SK-N-SH treated with all-trans-retinoic acid at 6 μM for 48 hours (cell line): Measurements from ENCODE around the gene BDNF.

Experiments used
- ATAC-seq: fragments of 200-7000 bp; cut with Tn5 transposase; 3 replicates; pipeline ENCODE4 v1.9.1; 2020; ENCODE audit warnings: mild to moderate bottlenecking, moderate library complexity
- BACH2 ChIP-seq: fragments of 250-450 bp; sonication (Bioruptor Pico); IDR thresholded peaks from 2 replicates; pipeline ENCODE4 v1.9.0; 2021; ENCODE audit warnings: mild to moderate bottlenecking, borderline replicate concordance
- CREB5 ChIP-seq: fragments of 250-450 bp; sonication (Bioruptor Pico); IDR thresholded peaks from 2 replicates; pipeline ENCODE4 v1.5.1; 2020; ENCODE audit warnings: low read depth, mild to moderate bottlenecking, moderate library complexity
- CSDC2 ChIP-seq: fragments of 250-450 bp; sonication (Bioruptor Pico); IDR thresholded peaks from 2 replicates; pipeline ENCODE4 v1.5.0; 2020; ENCODE audit warnings: mild to moderate bottlenecking, moderate library complexity
- ESRRG ChIP-seq: fragments of 250-450 bp; sonication (Bioruptor Pico); IDR thresholded peaks from 2 replicates; pipeline ENCODE4 v1.6.1; 2021; ENCODE audit warnings: mild to moderate bottlenecking
- GLIS3 ChIP-seq: fragments of 250-450 bp; sonication (Bioruptor Pico); IDR thresholded peaks from 2 replicates; pipeline ENCODE4 v1.5.0; 2020; ENCODE audit warnings: mild to moderate bottlenecking, moderate library complexity
- OSR1 ChIP-seq: fragments of 250-450 bp; sonication (Bioruptor Pico); IDR thresholded peaks from 2 replicates; pipeline ENCODE4 v1.8.0; 2022; ENCODE audit warnings: moderate library complexity, mild to moderate bottlenecking, inconsistent platforms
- PATZ1 ChIP-seq: fragments of 250-450 bp; sonication (Bioruptor Pico); IDR thresholded peaks from 2 replicates; pipeline ENCODE4 v1.8.0; 2020; ENCODE audit warnings: mild to moderate bottlenecking, moderate library complexity, borderline replicate concordance
- PPARA ChIP-seq: fragments of 250-450 bp; sonication (Bioruptor Pico); IDR thresholded peaks from 2 replicates; pipeline ENCODE4 v1.5.0; 2020; ENCODE audit warnings: mild to moderate bottlenecking, borderline replicate concordance
- RARB ChIP-seq: fragments of 250-450 bp; sonication (Bioruptor Pico); IDR thresholded peaks from 2 replicates; pipeline ENCODE4 v1.8.0; 2021; ENCODE audit warnings: mild to moderate bottlenecking, moderate library complexity
- SNAI2 ChIP-seq: fragments of 250-450 bp; sonication (Bioruptor Pico); IDR thresholded peaks from 2 replicates; pipeline ENCODE4 v1.5.0; 2020; ENCODE audit warnings: mild to moderate bottlenecking, moderate library complexity
- TCF4 ChIP-seq: fragments of 250-450 bp; sonication (Bioruptor Pico); IDR thresholded peaks from 2 replicates; pipeline ENCODE4 v1.8.0; 2021; ENCODE audit warnings: mild to moderate bottlenecking, moderate library complexity, borderline replicate concordance
- TOX ChIP-seq: fragments of 250-450 bp; sonication (Bioruptor Pico); IDR thresholded peaks from 2 replicates; pipeline ENCODE4 v1.8.0; 2021; ENCODE audit warnings: mild to moderate bottlenecking, moderate library complexity, borderline replicate concordance
- ZC3H10 ChIP-seq: fragments of 250-450 bp; sonication (Bioruptor Pico); IDR thresholded peaks from 2 replicates; pipeline ENCODE4 v1.5.1; 2021; ENCODE audit warnings: mild to moderate bottlenecking, moderate library complexity
- ZFP3 ChIP-seq: fragments of 250-450 bp; sonication (Bioruptor Pico); IDR thresholded peaks from 2 replicates; pipeline ENCODE4 v1.5.0; 2020; ENCODE audit warnings: mild to moderate bottlenecking, moderate library complexity
- ZFP30 ChIP-seq: fragments of 450-650 bp; formaldehyde crosslinking; IDR thresholded peaks from 2 replicates; pipeline ENCODE4 v1.5.0; 2022; ENCODE audit warnings: mild to moderate bottlenecking, moderate library complexity
- ZNF565 ChIP-seq: fragments of 450-650 bp; formaldehyde crosslinking; conservative IDR thresholded peaks from 2 replicates; pipeline ENCODE4 v1.5.0; 2020; ENCODE audit warnings: low read depth, mild to moderate bottlenecking, moderate library complexity
- ZNF70 ChIP-seq: fragments of 450-650 bp; formaldehyde crosslinking; IDR thresholded peaks from 2 replicates; pipeline ENCODE4 v1.5.0; 2020; ENCODE audit warnings: mild to moderate bottlenecking, moderate library complexity
- ZNF8 ChIP-seq: fragments of 450-650 bp; formaldehyde crosslinking; IDR thresholded peaks from 2 replicates; pipeline ENCODE4 v1.5.0; 2020; ENCODE audit warnings: mild to moderate bottlenecking, moderate library complexity
- TF ChIP-seq, protein P1 (sequence below): fragments of 250-450 bp; sonication (Bioruptor Pico); IDR thresholded peaks from 2 replicates; pipeline ENCODE4 v1.5.1; 2021; ENCODE audit warnings: mild to moderate bottlenecking, moderate library complexity
- TF ChIP-seq, protein P2 (sequence below): fragments of 250-450 bp; sonication (Bioruptor Pico); IDR thresholded peaks from 2 replicates; pipeline ENCODE4 v1.5.0; 2020; ENCODE audit warnings: mild to moderate bottlenecking, moderate library complexity
- TF ChIP-seq, protein P3 (sequence below): fragments of 250-450 bp; sonication (Bioruptor Pico); IDR thresholded peaks from 2 replicates; pipeline ENCODE4 v1.8.0; 2021; ENCODE audit warnings: low read depth, mild to moderate bottlenecking, moderate library complexity, borderline replicate concordance

Gene BDNF

GRCh38 chr11:27649800-27650199 is 50.5 kb downstream of the BDNF start:
- ATAC-seq: no peak
- TF ChIP-seq RARB (CRISPR knock-in tag): no peak

- TF ChIP-seq CREB5 (CRISPR knock-in tag) (no peak), RARB (CRISPR knock-in tag) (no peak), ZFP30 (CRISPR knock-in tag) (no peak), PPARA (CRISPR knock-in tag) (no peak), ESRRG (no peak), TCF4 (CRISPR knock-in tag) (no peak), ZNF70 (CRISPR knock-in tag) (no peak), SNAI2 (no peak), TOX (CRISPR knock-in tag) (no peak), CSDC2 (CRISPR knock-in tag) (no peak), GLIS3 (CRISPR knock-in tag) (no peak), ZFP3 (no peak), OSR1 (CRISPR knock-in tag) (no peak), ZNF565 (CRISPR knock-in tag) (no peak), BACH2 (no peak), PATZ1 (CRISPR knock-in tag) (no peak), ZNF8 (CRISPR knock-in tag) (no peak), ZC3H10 (CRISPR knock-in tag) (no peak)
- TF ChIP-seq, protein P1, sequence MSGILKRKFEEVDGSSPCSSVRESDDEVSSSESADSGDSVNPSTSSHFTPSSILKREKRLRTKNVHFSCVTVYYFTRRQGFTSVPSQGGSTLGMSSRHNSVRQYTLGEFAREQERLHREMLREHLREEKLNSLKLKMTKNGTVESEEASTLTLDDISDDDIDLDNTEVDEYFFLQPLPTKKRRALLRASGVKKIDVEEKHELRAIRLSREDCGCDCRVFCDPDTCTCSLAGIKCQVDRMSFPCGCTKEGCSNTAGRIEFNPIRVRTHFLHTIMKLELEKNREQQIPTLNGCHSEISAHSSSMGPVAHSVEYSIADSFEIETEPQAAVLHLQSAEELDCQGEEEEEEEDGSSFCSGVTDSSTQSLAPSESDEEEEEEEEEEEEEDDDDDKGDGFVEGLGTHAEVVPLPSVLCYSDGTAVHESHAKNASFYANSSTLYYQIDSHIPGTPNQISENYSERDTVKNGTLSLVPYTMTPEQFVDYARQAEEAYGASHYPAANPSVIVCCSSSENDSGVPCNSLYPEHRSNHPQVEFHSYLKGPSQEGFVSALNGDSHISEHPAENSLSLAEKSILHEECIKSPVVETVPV: no peak
- TF ChIP-seq, protein P2, sequence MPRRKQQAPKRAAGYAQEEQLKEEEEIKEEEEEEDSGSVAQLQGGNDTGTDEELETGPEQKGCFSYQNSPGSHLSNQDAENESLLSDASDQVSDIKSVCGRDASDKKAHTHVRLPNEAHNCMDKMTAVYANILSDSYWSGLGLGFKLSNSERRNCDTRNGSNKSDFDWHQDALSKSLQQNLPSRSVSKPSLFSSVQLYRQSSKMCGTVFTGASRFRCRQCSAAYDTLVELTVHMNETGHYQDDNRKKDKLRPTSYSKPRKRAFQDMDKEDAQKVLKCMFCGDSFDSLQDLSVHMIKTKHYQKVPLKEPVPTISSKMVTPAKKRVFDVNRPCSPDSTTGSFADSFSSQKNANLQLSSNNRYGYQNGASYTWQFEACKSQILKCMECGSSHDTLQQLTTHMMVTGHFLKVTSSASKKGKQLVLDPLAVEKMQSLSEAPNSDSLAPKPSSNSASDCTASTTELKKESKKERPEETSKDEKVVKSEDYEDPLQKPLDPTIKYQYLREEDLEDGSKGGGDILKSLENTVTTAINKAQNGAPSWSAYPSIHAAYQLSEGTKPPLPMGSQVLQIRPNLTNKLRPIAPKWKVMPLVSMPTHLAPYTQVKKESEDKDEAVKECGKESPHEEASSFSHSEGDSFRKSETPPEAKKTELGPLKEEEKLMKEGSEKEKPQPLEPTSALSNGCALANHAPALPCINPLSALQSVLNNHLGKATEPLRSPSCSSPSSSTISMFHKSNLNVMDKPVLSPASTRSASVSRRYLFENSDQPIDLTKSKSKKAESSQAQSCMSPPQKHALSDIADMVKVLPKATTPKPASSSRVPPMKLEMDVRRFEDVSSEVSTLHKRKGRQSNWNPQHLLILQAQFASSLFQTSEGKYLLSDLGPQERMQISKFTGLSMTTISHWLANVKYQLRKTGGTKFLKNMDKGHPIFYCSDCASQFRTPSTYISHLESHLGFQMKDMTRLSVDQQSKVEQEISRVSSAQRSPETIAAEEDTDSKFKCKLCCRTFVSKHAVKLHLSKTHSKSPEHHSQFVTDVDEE (CRISPR knock-in tag): no peak
- TF ChIP-seq, all 23 proteins: peak for 0
- ATAC-seq: no peak
These were observed 51.4 kb downstream of the BDNF start for GRCh38 chr11:27648840-27649239.

DNA sequence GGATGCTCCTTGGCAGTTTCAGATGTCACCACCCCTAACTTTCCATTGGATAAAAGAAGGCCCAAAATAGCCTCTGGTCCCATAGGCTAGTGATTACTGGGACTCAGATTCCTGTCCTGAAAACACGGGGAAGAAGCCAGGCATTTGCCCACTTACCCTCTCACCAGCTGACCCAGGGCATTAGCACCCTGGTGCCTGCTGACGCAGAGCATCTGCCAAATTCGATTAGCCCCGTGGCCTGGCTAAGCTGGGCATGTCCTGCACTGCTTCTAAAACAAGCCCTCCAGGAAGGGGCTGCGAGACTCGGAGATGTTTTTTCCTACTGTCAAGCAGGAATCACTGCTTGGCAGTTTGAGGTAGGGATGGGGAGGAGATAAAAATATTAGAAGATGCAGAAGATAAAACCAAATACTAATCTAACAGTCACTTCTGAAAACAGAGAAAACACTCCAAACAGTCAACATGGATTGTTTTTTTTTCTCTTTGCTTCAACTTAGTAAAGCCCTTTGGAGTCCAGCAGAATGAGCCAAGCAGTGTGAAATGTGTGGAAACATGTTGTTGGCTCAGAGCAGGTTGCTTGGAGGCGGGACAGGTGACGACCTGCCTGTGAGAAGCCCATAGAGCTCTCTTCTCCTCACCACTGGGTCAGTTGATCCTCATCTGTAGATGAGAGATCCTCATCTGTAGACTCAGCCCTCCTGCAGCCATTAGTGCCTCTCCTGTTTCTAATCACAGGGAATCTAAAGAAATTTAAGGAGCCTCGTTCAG is 54.0 kb downstream of the BDNF start:
- TF ChIP-seq, protein P2 (CRISPR knock-in tag): peak; percentile 76
- TF ChIP-seq TCF4 (CRISPR knock-in tag): peak; percentile 70; the same call in 1 of the 2 replicates
- TF ChIP-seq, protein P3, sequence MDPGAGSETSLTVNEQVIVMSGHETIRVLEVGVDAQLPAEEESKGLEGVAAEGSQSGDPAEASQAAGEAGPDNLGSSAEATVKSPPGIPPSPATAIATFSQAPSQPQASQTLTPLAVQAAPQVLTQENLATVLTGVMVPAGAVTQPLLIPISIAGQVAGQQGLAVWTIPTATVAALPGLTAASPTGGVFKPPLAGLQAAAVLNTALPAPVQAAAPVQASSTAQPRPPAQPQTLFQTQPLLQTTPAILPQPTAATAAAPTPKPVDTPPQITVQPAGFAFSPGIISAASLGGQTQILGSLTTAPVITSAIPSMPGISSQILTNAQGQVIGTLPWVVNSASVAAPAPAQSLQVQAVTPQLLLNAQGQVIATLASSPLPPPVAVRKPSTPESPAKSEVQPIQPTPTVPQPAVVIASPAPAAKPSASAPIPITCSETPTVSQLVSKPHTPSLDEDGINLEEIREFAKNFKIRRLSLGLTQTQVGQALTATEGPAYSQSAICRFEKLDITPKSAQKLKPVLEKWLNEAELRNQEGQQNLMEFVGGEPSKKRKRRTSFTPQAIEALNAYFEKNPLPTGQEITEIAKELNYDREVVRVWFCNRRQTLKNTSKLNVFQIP (CRISPR knock-in tag): no peak
- peak; percentile 79 for ATAC-seq
